ENCODE data around the gene IRAG1.

IRAG1 gene

DNA sequence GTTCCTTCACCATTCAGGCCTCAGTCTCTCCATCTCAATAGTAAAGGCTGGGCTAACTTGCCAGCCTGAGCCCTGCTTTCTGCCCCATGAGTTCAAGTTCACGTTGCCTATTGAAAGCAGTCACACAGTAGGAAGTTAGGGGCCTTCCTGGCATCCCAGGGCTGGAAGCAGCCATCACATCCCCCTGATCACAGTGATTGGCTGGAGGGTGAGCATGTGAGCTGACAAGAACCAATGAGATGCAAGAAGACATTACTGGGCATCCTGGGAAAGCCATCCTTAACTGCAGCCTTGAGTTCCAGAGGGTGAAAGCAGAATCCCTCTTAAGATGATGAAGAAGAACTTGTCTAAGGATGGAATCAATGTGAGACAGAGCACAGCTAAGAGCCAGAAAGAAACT lies 29.1 kb downstream of the IRAG1 start:
- DNase-seq = no peak

DNA sequence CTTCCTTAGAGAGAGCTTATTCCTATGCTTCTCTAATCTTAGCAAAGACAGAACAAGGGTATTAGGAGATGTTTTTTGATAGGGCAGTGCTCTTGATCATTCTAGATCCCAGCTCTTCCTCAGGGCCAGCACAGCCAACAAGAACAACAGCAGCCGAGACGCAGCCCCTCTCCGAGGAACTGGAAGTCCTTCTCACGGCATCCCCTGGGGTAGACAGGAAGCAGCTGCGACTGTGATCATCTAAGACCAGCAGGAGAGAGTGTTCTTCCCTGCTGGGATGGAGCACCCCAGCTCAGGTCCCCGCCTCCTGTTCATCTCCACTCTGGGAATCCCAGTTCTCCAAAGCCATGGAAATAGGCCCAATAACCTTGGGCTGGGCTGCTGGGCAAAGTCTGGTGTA lies 29.6 kb downstream of the IRAG1 start:
- no peak for DNase-seq

DNA sequence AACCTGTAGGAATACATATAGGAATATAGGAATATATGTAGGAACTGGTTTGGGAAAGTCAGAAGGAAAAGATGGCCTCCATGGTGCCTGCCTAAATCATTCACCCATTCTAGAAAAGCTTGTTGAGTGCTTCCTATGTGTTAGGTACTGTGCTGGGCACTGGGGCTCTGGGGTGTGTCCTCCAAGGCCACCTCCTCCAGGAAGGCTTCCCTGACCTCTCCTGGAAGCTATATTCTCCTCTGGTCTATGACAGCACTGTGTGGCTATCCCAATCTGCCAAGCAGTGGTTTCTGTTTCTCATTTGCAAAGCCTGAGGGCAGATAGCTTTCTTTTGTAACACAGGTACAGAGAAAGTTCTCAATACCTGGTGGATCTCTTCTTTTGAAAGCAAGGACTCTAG lies 30.2 kb downstream of the IRAG1 start:
- DNase-seq = no peak

DNA sequence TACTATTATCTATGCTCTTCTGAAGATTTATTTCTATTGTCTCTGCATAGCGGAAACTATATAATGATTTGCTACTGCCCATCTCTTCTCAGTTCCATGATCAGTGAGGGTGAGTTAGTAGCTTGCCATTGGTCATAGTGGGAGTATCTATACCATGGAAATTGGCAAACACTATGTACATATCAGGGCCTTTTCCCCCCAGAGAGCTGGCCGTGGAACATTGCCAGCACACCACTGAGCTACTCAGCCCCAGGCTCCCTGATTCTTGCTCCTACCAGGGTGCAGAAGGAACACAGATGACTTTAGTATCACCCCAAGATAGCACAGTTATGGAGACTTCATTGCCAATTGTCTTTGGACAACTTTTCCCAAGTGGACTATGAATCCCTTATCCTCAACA lies 33.2 kb downstream of the IRAG1 start:
- DNase-seq = no peak

DNA sequence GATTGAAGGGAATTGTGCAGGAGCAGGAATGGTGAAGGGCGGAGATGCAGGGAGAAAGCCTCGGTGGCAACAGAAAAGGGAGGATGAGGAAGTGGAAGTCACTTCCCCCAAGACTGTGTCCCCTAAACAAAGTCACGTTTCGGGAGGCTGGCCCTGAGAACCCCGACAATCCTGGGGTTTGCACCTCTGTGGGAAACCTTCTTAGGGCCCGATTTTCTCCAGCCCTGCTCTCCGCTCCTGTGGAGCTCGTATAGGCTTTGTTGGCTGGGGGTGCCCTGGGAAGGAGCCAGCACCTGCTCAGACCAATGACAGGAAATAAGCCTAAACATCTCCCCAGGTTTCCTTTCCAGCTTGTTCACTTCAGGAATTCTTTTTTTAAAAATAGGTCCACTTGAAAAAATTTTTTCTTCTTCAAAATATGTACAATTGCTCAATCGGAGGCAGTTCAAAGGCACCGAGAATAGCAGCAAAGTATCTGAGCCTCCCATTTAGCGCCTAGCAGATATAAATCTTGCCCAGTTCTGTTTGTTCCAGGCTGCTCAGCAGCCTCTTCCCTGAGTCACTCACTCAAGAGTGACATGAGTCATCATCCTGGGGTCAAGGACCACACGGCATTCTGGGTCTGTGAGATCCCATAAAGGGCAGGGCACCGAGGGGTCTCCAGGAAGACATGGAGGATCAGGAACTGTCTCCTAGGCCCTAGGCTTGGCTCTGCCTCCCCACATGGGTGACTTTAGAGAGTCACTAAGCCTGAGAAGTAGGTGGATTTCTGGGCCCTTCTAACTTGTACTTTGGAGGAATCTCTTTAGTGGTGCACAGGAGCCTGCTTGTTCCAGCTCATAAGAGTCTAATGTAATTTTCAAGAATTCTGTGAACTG lies 34.0 kb downstream of the IRAG1 start:
- no peak for DNase-seq

DNA sequence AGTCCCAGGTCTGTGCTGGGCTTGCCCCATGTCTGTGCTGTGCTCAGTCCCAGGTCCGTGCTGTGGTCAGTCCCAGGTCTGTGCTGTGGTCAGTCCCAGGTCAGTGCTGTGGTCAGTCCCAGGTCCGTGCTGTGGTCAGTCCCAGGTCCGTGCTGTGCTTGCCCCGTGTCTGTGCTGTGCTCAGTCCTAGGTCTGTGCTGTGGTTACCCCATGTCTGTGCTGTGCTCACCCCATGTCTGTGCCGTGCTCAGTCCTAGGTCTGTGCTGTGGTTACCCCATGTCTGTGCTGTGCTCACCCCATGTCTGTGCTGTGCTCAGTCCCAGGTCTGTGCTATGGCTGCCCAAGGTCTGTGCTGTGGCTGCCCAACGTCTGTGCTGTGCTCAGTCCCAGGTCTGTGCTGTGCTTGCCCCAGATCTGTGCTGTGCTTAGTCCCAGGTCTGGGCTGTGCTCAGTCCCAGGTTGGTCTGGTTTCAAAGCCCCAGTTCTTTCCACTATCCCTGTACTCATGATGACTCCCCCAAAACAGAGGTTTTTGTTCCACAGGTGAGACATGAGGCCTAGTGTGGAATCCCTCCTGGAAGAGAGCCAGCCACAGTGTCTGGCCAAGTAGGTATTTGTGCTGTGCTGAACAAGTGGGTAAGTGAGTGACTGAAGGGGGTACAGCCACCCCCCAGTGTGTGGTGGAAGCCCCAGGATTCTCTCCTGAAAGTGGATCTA lies 34.8 kb downstream of the IRAG1 start:
- no peak for DNase-seq

DNA sequence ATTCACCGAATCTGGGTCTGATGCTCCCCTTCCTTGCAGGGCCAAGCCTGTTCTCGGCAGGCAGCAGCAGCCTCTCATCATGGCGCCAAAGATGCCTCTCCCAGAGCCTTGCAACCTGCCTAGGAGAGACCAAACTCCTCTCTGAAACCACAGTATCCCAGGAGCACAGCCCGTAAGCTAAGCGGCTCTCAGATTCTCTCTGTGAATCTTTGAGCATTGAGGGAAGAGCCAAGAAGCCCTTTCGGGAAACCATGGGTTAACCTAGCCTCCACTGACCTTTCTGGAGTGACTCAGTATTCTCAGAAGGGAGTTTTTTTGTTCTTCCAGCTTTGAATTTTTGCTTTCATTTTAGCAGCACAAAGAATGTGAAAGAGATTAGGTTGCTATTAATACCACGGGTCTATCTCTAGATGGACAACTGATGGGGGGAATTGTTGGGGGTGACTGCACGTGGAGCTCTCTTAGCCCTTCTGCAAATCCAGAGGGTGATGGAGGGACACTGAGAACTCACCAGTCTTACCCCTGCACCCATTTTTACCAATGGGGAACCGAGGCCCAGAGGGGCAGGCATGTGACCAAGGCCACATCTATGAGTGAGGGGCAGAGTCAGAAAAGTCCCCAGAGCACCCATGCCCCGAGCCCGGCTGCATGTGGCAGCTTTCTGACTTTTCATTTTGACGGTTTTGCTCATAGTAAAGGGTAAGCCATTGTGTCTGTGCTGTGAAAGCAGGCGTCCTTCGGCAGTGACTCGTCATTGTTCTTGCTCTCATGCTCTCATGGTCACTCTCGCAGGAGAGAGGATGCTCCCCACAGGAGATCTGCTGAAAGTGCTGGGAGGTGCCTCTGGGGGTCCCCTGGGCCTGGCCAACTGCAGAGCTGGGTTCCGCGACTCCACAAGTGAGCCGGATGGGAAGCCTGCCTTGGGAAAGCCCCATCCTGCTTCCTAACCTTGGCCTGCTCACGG lies 36.0 kb downstream of the IRAG1 start:
- no peak for DNase-seq

DNA sequence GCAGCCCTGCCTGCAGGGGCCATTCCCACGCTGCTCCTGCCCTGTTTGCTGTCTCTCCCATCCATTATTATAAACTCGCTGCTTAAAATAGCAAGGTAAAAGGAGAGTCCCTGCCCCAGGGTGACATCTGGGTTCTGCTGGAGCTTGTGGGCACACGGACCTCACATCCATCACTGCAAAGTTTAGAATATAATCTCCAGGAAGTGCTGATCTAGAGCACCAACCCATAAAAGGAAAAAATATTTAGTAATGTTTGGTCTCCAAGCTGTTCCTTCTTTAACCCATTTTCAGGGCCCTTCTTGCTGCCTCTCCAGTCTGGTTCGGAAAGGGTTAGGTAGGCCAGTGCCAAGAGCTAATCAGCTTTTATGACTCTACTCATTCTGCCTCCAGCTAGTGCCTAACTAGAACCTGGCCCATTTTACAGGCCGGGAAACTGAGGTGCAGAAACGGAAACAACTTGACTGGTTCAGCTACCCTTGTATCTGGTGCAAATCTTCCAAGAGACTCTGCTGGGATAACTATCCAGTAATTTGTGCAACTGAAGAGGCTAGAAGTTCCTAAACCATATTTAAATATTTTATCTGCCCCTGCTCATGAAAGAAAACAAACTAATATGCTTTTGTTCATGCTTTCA lies 37.5 kb downstream of the IRAG1 start:
- no peak for DNase-seq

DNA sequence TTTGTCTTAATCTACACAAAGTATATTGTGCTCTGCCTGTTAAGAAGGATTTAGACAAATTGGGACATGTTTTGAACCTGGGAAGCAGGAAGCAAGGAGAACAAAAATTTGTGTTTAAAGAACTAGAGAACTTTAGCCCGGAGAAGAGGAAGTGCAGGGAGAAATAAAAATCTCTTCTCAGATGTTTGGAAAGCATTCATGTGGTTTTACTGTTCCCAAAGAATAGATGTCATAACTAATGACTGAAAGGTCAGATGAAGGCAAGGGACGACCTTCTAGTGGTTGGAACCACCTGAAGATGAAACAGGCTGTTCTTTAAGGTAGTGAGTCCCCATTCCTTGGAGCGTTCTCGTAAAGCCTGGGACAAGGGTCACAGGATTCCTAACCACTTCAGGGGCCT lies 38.3 kb downstream of the IRAG1 start:
- DNase-seq = no peak

DNA sequence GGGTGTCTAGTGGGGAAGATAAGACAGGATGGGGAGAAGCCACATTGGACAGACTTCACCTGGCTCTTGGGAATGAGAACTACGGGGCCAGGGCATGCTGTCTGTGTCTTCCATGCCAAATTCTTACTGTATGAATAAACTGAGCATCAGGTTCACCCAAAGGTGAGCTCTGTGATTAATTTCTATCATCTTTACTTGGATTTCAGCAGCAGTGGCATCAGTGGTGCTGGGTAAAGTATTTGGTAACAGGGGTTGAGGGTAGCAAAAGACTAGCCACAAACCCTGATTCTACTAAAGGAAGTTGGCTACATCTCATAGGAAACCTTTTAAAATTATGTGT lies 38.8 kb downstream of the IRAG1 start:
- no peak for DNase-seq

DNA sequence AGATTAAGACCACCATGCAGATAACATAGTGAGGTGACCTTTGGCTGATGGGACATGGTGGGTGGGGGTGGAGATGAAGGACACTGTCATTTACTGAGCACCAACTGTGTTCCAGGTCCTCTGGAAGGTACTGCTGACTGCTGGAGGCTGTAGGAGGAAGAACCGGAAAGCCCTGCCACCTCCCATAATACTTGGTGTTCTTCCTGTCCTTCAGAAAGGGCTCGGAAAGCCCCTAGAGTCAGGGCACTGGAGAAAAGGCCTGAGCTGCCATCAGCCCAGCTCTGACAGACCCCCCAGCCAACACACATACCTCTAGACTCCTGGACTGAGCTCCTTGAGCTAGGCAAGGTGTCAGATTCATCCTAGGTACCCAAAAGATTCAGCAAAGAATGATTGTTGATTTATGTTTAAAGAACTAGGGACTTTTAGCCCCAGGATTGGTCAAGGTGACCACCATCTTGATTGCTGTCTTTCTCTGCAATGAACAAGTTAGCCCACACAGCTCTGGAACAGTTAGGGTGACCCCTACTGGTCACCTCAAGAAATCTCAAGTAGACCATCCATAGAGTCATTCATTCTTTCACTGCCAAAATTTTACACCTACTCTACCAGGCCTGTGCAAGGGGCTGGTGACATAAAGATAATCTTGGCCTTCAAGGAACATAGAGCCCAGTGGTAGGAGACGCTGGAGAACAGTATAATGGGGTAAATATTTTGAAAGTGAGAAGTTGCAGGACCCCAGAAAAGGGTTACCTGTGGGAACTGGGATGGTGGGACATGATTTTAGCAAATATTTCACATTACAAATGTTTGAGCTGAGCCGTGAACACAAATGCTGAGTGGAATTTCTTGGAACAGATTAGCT lies 39.4 kb downstream of the IRAG1 start:
- no peak for DNase-seq

DNA sequence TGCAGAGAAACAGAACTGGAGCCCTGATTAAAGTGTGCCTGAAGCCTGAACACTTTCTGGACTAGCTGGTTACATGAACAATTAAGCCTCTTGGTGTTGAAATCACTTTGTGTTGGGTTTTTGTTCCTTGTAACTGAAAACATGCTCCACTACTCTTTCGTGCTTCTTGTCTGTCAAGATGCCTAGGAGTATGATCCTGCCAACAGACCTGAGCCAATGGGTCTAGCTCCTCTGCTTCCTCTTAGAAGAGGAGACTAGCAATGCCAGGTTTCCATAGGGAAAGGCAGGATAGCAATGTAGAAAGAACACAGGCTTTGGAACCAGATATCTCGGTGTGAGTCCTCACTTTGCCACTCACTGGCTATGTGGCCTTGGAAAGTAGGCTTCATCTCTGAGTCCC lies 40.3 kb downstream of the IRAG1 start:
- no peak for DNase-seq

DNA sequence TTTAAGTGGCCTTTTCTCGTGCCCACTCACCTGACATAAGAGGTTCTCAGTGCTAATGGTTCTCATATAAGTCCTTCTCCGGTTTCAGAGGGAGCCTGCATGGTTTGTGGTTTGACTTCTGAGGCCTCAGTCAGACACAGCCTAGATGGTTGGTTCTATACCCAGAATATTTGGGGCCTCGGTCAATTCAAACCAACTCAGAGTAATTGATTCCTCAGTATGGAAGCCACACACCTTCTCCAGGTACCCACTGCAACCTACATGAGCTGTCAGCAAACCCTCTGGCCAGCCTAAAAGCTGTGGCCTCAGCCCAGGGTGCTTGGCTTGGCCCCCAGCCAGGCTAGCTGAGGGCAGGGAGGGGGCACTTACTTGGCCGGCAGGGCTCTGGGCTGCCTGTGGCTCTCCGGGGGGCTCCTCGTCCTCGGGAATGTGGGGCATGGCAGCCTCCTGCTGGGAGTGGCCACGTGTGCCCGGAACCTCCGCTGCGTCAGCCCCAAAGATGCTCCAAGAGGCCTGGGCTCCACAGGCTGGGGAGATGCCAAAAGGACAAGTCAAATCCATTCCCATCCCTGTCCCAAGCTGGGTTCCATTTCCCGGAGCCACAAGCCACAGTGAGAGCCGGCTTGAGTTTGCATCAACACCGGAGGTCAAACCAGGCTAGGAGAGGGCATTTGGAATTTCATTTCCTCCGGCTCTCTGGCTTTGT lies 41.7 kb downstream of the IRAG1 start:
- peak; percentile 15 for DNase-seq

DNA sequence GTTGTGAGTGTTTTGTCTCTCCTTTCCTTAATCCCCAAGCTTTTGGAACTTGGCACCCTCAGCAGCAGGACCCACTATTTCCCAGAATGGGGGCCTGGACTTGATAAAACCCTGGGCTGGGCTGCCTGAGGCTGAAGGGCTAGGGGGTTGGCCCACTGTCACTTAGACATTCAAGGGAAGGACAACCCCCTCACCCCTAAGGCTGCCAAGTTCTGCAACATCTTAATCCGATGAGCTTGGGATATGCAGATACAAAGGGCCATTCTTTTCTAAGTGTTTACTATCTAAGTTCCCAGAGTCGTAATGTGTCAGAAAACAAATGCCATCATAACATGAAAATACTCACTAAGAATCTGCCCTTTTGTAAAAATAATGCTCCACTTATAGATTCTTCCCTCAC lies 42.9 kb downstream of the IRAG1 start:
- DNase-seq = no peak

DNA sequence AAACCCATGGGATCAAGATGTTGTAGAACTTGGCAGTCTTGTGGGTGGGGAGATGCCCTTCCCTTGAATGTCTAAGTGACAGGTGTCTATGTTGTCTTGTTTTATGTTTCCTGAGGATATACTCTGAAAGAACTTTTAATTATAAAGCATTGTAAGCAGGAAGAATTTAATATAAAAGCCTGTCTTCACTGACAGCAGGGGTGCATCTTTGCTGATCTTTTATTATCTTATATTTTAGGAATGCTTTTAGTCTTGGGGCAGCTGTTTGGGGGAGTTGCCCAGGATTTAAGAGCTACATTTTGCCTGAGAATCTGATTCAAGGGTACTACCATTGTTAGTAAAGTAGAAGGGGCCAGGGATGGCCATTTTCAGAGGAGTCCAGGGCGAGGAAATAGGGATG lies 43.4 kb downstream of the IRAG1 start:
- no peak for DNase-seq

DNA sequence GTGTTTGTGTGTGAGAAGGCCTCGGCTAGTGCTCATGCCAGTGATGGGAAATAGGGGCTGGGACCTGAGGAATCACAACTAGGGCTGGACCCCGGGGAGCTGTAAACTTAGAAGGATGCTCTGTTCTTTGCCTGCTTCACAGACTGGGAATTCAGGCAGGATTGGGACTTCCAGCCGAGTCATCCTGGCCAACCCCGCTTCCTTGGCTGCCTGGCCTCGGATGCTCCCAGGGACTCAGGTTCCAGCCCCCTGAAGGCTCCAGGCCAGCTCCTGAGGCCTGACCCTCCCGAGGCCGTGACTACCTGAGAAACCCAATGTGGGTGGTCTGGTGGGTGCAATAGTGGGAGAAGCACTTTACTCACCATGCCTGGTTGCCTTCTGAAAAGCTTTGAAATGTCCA lies 44.7 kb downstream of the IRAG1 start:
- no peak for DNase-seq

DNA sequence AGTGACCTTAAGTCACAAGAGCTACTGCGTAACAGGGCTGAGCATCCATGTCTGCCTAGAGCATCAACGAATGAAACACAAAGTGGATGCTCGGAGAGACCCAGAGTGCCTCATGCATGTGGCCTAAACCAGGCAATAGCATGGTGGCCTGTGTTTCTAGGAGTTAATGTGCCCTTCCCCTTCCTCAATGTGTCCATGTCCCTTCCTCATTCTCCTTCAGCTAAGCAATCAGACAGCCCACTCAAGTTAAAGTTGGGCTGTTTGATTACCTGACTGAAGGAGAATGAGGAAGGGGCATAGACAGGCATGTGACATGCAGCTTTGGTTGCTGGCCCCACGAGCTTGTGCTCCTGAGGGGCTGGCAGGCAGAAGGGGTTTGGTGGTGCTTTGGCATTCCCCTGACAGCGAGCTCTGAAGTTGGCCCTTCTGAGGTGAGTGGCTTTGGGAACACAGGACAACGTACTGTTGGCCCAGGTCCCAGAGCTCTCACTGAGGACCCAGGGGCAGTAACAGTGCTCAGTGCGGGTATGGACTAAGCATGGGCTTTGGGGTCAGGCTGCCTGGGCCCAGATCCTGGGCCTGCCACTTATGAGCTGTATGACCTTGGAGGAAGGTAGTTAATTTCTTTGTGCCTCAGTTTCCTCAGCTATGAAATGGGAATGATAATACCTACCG lies 46.7 kb downstream of the IRAG1 start:
- no peak for DNase-seq

DNA sequence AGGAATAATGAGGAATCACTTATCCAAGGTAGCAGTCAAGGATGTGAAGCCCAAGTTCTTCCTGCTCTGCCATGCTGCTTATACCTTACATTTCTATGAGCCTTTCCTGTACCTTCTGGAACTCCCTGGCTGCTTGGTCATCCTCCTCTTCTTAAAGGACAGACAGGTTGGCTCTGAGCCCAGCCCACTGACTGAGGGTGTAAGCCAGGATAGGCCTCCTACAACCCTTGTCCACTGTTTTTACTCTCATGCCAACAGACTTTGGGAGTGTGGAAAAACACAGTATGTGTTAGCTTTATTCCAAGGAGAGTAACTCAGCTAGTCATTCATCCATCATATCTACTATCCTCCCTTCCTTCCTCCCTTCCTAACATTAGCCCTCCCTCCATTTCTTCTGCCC lies 47.5 kb downstream of the IRAG1 start:
- DNase-seq = no peak

DNA sequence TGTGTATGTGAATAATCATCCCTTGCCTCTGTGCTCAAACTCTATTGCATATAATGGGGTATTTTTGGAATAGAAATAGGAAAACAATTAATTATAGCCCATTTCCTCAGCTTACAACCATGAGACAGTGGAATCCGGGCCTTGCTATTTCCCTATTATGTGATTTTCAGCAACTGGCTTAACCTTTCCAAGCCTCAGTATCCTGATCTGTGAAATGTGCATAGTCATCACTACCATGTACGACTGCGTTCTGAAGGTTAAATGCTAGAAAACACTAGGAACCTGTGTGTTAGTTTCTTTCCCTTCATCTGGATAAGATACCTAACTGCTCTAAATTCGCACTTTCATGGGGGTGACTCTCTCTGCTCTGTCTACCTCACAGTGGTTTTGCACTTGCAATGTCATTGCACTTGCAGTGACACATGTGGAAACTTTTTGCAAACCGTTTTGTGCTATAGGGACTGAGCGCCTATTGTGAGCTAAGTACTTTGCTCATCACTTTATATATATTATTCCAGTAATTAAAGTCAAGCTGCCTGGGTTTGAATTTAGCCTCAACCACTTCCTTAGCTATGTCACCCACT lies 48.3 kb downstream of the IRAG1 start:
- no peak for DNase-seq

Data from NCI-H1436 (cell line).